H1 (cell line): Measurements from ENCODE around the gene TMBIM6. TPM values are rescaled to one million over a fixed set of nuclear protein-coding genes. Genes with fewer than 3 reads are reported as not detected.

Experiments used
- CTCF ChIA-PET: fragments of 300-600 bp; sonication (Branson Sonifier 250); formaldehyde crosslinking; loops from one replicate; lab custom pipeline; 2021; ENCODE audit not compliant: partially characterized antibody; lab: Charles Lee
- POLR2A ChIA-PET: fragments of 300-600 bp; sonication (Branson Sonifier 250); formaldehyde crosslinking; loops from one replicate; lab custom pipeline; 2021; ENCODE audit warnings: inconsistent platforms; ENCODE audit not compliant: partially characterized antibody; lab: Charles Lee
- DNase-seq, 2 experiments: peaks; one replicate each; pipeline versions ENCODE4 v3.0.0 to v3.0.0-alpha.2; 2010 to 2022; ENCODE audit warnings: low spot score in 2 of 2, low read depth in 1 of 2, mixed read lengths in 1 of 2
- FAIRE-seq: peaks from 2 replicates; lab custom pipeline; 2011; peaks lifted over from hg19 to GRCh38; lab: Jason Lieb, UNC
- H2AFZ ChIP-seq: 2 replicates; pipeline ENCODE4 v1.8.1; 2012; ENCODE audit warnings: low read length, inconsistent platforms
- H2AK5ac ChIP-seq: 2 replicates; pipeline ENCODE4 v1.6.1; 2013; ENCODE audit warnings: low read depth, low read length
- H2BK120ac ChIP-seq: replicated peaks from 2 replicates; pipeline ENCODE3; 2013; ENCODE audit warnings: low read depth, low read length, inconsistent platforms
- H2BK12ac ChIP-seq: 2 replicates; pipeline ENCODE4 v1.6.1; 2013; ENCODE audit warnings: low read depth, low read length
- H2BK15ac ChIP-seq: 2 replicates; pipeline ENCODE4 v1.6.1; 2013; ENCODE audit warnings: low read length
- H2BK20ac ChIP-seq: 2 replicates; pipeline ENCODE4 v1.6.1; 2013; ENCODE audit warnings: low read length
- H2BK5ac ChIP-seq: 2 replicates; pipeline ENCODE4 v1.6.1; 2013; ENCODE audit warnings: low read depth, low read length
- H3K14ac ChIP-seq: 2 replicates; pipeline ENCODE4 v1.6.1; 2013; ENCODE audit warnings: inconsistent platforms; ENCODE audit not compliant: insufficient read length
- H3K18ac ChIP-seq: 2 replicates; pipeline ENCODE4 v1.6.1; 2013; ENCODE audit warnings: low read length; ENCODE audit errors: extremely low read depth
- H3K23ac ChIP-seq: 2 replicates; pipeline ENCODE4 v1.6.1; 2013; ENCODE audit warnings: inconsistent platforms; ENCODE audit not compliant: insufficient read length
- H3K23me2 ChIP-seq: 2 replicates; pipeline ENCODE4 v1.6.1; 2013; ENCODE audit warnings: low read depth, low read length
- H3K27ac ChIP-seq: 2 replicates; pipeline ENCODE4 v1.6.1; 2011; ENCODE audit warnings: low read depth, low read length, inconsistent platforms
- H3K27me3 ChIP-seq, 4 experiments: replicated peaks in 1 of 4; 1 replicate in 1 of 4; 2 replicates in 3 of 4; pipeline versions ENCODE4 v1.6.1 to v1.8.1; 2011 to 2013; ENCODE audit warnings: low read length in 3 of 4, mild to moderate bottlenecking in 3 of 4, inconsistent platforms in 2 of 4, mixed read lengths in 2 of 4, moderate library complexity in 1 of 4; ENCODE audit not compliant: control insufficient read depth in 3 of 4, insufficient read depth in 3 of 4; ENCODE audit errors: extremely low read depth in 1 of 4
- H3K36me3 ChIP-seq, 4 experiments: 2 replicates each; pipeline versions ENCODE4 v1.6.1 to v1.8.1; 2011 to 2013; ENCODE audit warnings: mild to moderate bottlenecking in 4 of 4, low read length in 3 of 4, moderate library complexity in 2 of 4, control low read depth in 1 of 4, inconsistent platforms in 1 of 4; ENCODE audit not compliant: insufficient read depth in 4 of 4, control insufficient read depth in 2 of 4
- H3K4ac ChIP-seq: replicated peaks from 2 replicates; pipeline ENCODE3; 2013; ENCODE audit warnings: low read length, low read depth, mixed read lengths, inconsistent platforms; ENCODE audit not compliant: insufficient read length
- H3K4me1 ChIP-seq, 4 experiments: replicated peaks in 1 of 4; 1 replicate in 1 of 4; 2 replicates in 3 of 4; pipeline versions ENCODE4 v1.6.1 to v1.8.1; 2011 to 2013; ENCODE audit warnings: low read length in 3 of 4, inconsistent platforms in 2 of 4, mixed read lengths in 1 of 4; ENCODE audit not compliant: insufficient read depth in 4 of 4, control insufficient read depth in 3 of 4
- H3K4me2 ChIP-seq, 2 experiments: 2 replicates each; pipeline versions ENCODE4 v1.6.1 to v1.8.1; 2011 to 2013; ENCODE audit warnings: low read depth in 2 of 2, low read length in 2 of 2, control low read depth in 1 of 2, inconsistent platforms in 1 of 2, mild to moderate bottlenecking in 1 of 2; ENCODE audit not compliant: insufficient read depth in 1 of 2
- H3K4me3 ChIP-seq, 4 experiments: fragments of 200-600, 300-600 bp in 1 of 4; sonication (generic), shearing (Covaris generic), sonication (Bioruptor Twin) in 1 of 4; 2 replicates each; pipeline versions ENCODE4 v1.5.1 to v1.8.1; 2011 to 2016; ENCODE audit warnings: low read length in 4 of 4, low read depth in 3 of 4, control low read depth in 2 of 4, inconsistent platforms in 2 of 4, mild to moderate bottlenecking in 2 of 4, mixed read lengths in 1 of 4, moderate library complexity in 1 of 4; ENCODE audit not compliant: insufficient read depth in 2 of 4; ENCODE audit errors: extremely low read depth in 1 of 4
- H3K56ac ChIP-seq: replicated peaks from 2 replicates; pipeline ENCODE3; 2013; ENCODE audit warnings: low read depth, mild to moderate bottlenecking, mixed read lengths, low read length, inconsistent platforms; ENCODE audit not compliant: insufficient read length
- H3K79me1 ChIP-seq: 2 replicates; pipeline ENCODE4 v1.6.1; 2013; ENCODE audit warnings: low read depth, low read length, control low read depth
- H3K79me2 ChIP-seq, 2 experiments: 2 replicates each; pipeline versions ENCODE4 v1.6.1 to v1.8.1; 2012 to 2013; ENCODE audit warnings: low read length in 2 of 2, mild to moderate bottlenecking in 2 of 2, inconsistent platforms in 1 of 2; ENCODE audit not compliant: insufficient read depth in 2 of 2, control insufficient read depth in 1 of 2
- H3K9ac ChIP-seq, 4 experiments: replicated peaks in 1 of 4; 1 replicate in 1 of 4; 2 replicates in 3 of 4; pipeline versions ENCODE4 v1.6.1 to v1.8.1; 2011 to 2013; ENCODE audit warnings: low read depth in 3 of 4, low read length in 3 of 4, control low read depth in 2 of 4, mild to moderate bottlenecking in 2 of 4, moderate library complexity in 2 of 4, inconsistent platforms in 1 of 4; ENCODE audit errors: extremely low read depth in 1 of 4
- H3K9me3 ChIP-seq, 2 experiments: 2 replicates each; pipeline versions ENCODE4 v1.6.1 to v1.8.1; 2012 to 2013; ENCODE audit warnings: mild to moderate bottlenecking in 2 of 2, moderate library complexity in 2 of 2, control low read depth in 1 of 2, inconsistent platforms in 1 of 2, low read depth in 1 of 2, low read length in 1 of 2, mixed read lengths in 1 of 2; ENCODE audit not compliant: insufficient read depth in 2 of 2
- H4K20me1 ChIP-seq, 2 experiments: replicated peaks in 1 of 2; 2 replicates each; pipeline versions ENCODE3 to v1.8.1; 2011 to 2013; ENCODE audit warnings: inconsistent platforms in 2 of 2, low read length in 2 of 2, mild to moderate bottlenecking in 1 of 2; ENCODE audit not compliant: insufficient read depth in 2 of 2, control insufficient read depth in 1 of 2
- H4K5ac ChIP-seq: 2 replicates; pipeline ENCODE4 v1.6.1; 2013; ENCODE audit warnings: low read length, low read depth, mixed read lengths, inconsistent platforms; ENCODE audit not compliant: insufficient read length
- H4K8ac ChIP-seq: 2 replicates; pipeline ENCODE4 v1.8.0; 2013; ENCODE audit warnings: mild to moderate bottlenecking, moderate library complexity, low read length, inconsistent platforms; ENCODE audit not compliant: insufficient read depth; ENCODE audit errors: extremely low read depth
- H4K91ac ChIP-seq: replicated peaks from 2 replicates; pipeline ENCODE3; 2013; ENCODE audit warnings: low read length, mixed read lengths, inconsistent platforms; ENCODE audit not compliant: insufficient read length
- WGBS, 2 experiments: shearing (Covaris generic) in 1 of 2; methylation state at CpG; one replicate each; pipeline versions ENCODE4 v1.1.6 to v1.1.7; 2013 to 2015; ENCODE audit warnings: low lambda C conversion rate in 2 of 2, mixed read lengths in 2 of 2, inconsistent platforms in 1 of 2, low coverage in 1 of 2, missing lambda C conversion rate in 1 of 2; ENCODE audit not compliant: insufficient replicate concordance in 2 of 2, insufficient coverage in 1 of 2, insufficient read length in 1 of 2; ENCODE audit errors: extremely low coverage in 1 of 2, missing lambda C conversion rate in 1 of 2; 5-methylcytosine and 5-hydroxymethylcytosine counted together
- polyA plus RNA-seq, 7 experiments: library from polyadenylated mRNA; depleted of rRNA in 3 of 7; stranded (reverse) in 5 of 7; unstranded in 2 of 7; fragments of >200 nt in 5 of 7; fragments of 200-250 nt in 2 of 7; gene quantifications; 1 replicate in 5 of 7; 2 replicates in 1 of 7; 4 replicates in 1 of 7; pipeline versions ENCODE4 v1.2.1 to v1.2.3, GENCODE V29; 2011 to 2013; ENCODE audit warnings: missing spikeins in 2 of 7, mixed read lengths in 2 of 7
- small RNA-seq: library from polyadenylated mRNA; stranded (forward); fragments of <200 nt; extraction: miRNeasy Mini kit (QIAGEN cat#:217004); gene quantifications from one replicate; pipeline ENCODE3, GENCODE V24; 2013; ENCODE audit not compliant: insufficient read depth
- total RNA-seq: library from RNA; stranded (reverse); fragmentation: NEBNext Ultra II Directional; extraction: Animal tissue kit (Norgen Biotek cat#: 25700); gene quantifications from 2 replicates; pipeline ENCODE4 v1.2.1, GENCODE V29; 2021
- TF ChIP-seq, protein P1 (sequence below): IDR thresholded peaks from 2 replicates; pipeline ENCODE4 v1.6.1; 2011; ENCODE audit warnings: low read depth, mild to moderate bottlenecking, low read length; ENCODE audit not compliant: insufficient read depth

TMBIM6 gene
- total and polyA plus RNA-seq, 2 of the 8 experiments (the other 6 are each of a cell fraction or from before 2014, with no cell fraction given): 423 to 556 TPM

DNA sequence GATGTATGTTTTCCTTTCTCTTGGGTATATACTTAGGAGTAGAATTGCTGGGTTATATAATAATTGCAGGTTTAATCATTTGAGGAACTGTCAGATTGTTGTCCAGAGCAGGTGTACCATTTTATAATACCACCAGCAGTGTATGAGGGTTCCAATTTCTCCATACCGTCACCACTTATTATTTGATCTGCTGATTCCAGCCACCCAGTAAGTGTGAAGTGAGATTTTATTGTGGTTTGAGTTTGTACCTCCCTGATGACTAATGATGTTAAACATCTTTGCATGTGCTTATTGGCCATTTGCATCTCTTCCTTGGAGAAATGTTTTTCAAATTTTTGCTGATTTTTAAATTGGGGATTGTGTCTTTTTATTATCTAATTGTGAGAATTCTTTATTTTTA, 71.8 kb downstream of the TMBIM6 start:
- Histone ChIP-seq H3K4me2 (no peak overlapping the region), H3K27ac (no peak overlapping the region), H2AK5ac (no peak overlapping the region), H3K4me3 (no peak overlapping the region), H4K20me1 (peaks cover 0 to 1% of the 10 kb centered on the region in 2 experiments), H3K18ac (no peak overlapping the region), H2BK120ac (no peak overlapping the region), H4K91ac (no peak overlapping the region), H3K79me2 (peaks cover 0 to 6% of the 10 kb centered on the region in 2 experiments; a peak in 1 of 4 replicates), H4K8ac (no peak overlapping the region), H2BK20ac (no peak overlapping the region), H3K36me3 (peaks cover 0 to 2% (median 0%) of the 10 kb centered on the region in 4 experiments; a peak in 1 of 8 replicates), H3K23me2 (no peaks in the 10 kb centered on the region), H2BK5ac (no peak overlapping the region), H3K4me1 (peaks cover 16 to 34% (median 21%) of the 10 kb centered on the region in 4 experiments), H3K9ac (no peak overlapping the region), H2BK15ac (no peak overlapping the region), H3K9me3 (no peaks in the 10 kb centered on the region), H4K5ac (no peak overlapping the region), H2AFZ (no peak overlapping the region), H3K79me1 (peaks cover 7% of the 10 kb centered on the region), H3K23ac (no peak overlapping the region), H3K14ac (no peak overlapping the region), H2BK12ac (no peak overlapping the region), H3K56ac (no peak overlapping the region), H3K4ac (no peak overlapping the region), H3K27me3 (no peaks in the 10 kb centered on the region)
- DNase-seq (no peak), FAIRE-seq (no peak)
- 95% methylated on average over 1 of the region's 1 CpG; no CpG with 5 or more reads in 1 of the 2 experiments for WGBS, 2 experiments
- CTCF ChIA-PET: interaction anchor here (0.6 to 1.0 kb wide), 2 partner anchors 34 to 178 kb away, joined by 3 to 4 read pairs; no protein-coding TSS in a partner anchor
- TF ChIP-seq, protein P1, sequence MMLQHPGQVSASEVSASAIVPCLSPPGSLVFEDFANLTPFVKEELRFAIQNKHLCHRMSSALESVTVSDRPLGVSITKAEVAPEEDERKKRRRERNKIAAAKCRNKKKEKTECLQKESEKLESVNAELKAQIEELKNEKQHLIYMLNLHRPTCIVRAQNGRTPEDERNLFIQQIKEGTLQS: no peak
- POLR2A ChIA-PET: no interaction called here

Small RNA genes lying within 50 kb of the gene (small RNA-seq; reads per million reads assigned to genes)
- not detected for gene AC020612.2
- not detected for gene LSM6P2

Other genes starting within 250 kb of the TMBIM6 start
- 0.24 and 0.36 TPM in 2 replicates for gene KCNH3, start 202.5 kb upstream of the TMBIM6 start, total RNA-seq
- 0.47 and 0.50 TPM in 2 replicates for gene KCNH3, start 202.5 kb upstream of the TMBIM6 start, polyA plus RNA-seq (2011; rRNA removed)
- 90.3 and 92.5 TPM in 2 replicates for gene MCRS1, start 173.4 kb upstream of the TMBIM6 start, total RNA-seq
- 139 and 170 TPM in 2 replicates for gene MCRS1, start 173.4 kb upstream of the TMBIM6 start, polyA plus RNA-seq (2011; rRNA removed)
- gene FAM186B, start 135.9 kb upstream of the TMBIM6 start, total RNA-seq: 0.21 and 0.73 TPM in 2 replicates
- 0.12 and 0.13 TPM in 2 replicates for gene FAM186B, start 135.9 kb upstream of the TMBIM6 start, polyA plus RNA-seq (2011; rRNA removed)
- gene PRPF40B, start 118.0 kb upstream of the TMBIM6 start, total RNA-seq: 24.4 and 26.8 TPM in 2 replicates
- gene PRPF40B, start 118.0 kb upstream of the TMBIM6 start, polyA plus RNA-seq (2011; rRNA removed): 14.4 and 23.5 TPM in 2 replicates
- 27.6 and 29.0 TPM in 2 replicates for gene FMNL3, start 34.2 kb upstream of the TMBIM6 start, total RNA-seq
- gene FMNL3, start 34.2 kb upstream of the TMBIM6 start, polyA plus RNA-seq (2011; rRNA removed): 8.6 and 11.4 TPM in 2 replicates
- 27.9 and 30.2 TPM in 2 replicates for gene NCKAP5L, start 86.9 kb downstream of the TMBIM6 start, total RNA-seq
- gene NCKAP5L, start 86.9 kb downstream of the TMBIM6 start, polyA plus RNA-seq (2011; rRNA removed): 9.4 and 16.3 TPM in 2 replicates
- 2.4 and 2.5 TPM in 2 replicates for gene BCDIN3D, start 101.5 kb downstream of the TMBIM6 start, total RNA-seq
- 1.6 TPM in 2 replicates for gene BCDIN3D, start 101.5 kb downstream of the TMBIM6 start, polyA plus RNA-seq (2011; rRNA removed)
- 0.89 and 1.4 TPM in 2 replicates for gene FAIM2, start 162.3 kb downstream of the TMBIM6 start, total RNA-seq
- gene FAIM2, start 162.3 kb downstream of the TMBIM6 start, polyA plus RNA-seq (2011; rRNA removed): 1.3 and 3.1 TPM in 2 replicates
- gene AQP2, start 209.2 kb downstream of the TMBIM6 start, total RNA-seq: not detected in 2 replicates
- gene AQP2, start 209.2 kb downstream of the TMBIM6 start, polyA plus RNA-seq (2011; rRNA removed): 0.02 TPM in 1 of 2 replicates, not detected in the other
- gene AQP5, start 220.3 kb downstream of the TMBIM6 start, total RNA-seq: 1.7 and 2.5 TPM in 2 replicates
- 3.2 and 5.2 TPM in 2 replicates for gene AQP5, start 220.3 kb downstream of the TMBIM6 start, polyA plus RNA-seq (2011; rRNA removed)
- 0.17 TPM in 1 of 2 replicates, not detected in the other for gene AQP6, start 231.4 kb downstream of the TMBIM6 start, total RNA-seq
- gene AQP6, start 231.4 kb downstream of the TMBIM6 start, polyA plus RNA-seq (2011; rRNA removed): 0.03 and 0.06 TPM in 2 replicates